Medulla oblongata (tissue), 1 donor: ENCODE data around the gene ZPR1.
"Not testable (repeated sequence)": the region's sequence is repeated elsewhere in the genome, so short reads cannot be mapped to it uniquely, and the experiment has no call there.

ENCODE experiments used
- DNase-seq: peaks from one replicate; pipeline ENCODE4 v3.0.0-alpha.2; 2015; ENCODE audit errors: extremely low spot score

ZPR1 gene

GRCh38 chr11:116823031-116823843, 35.4 kb upstream of the ZPR1 start, which contains the start of gene APOA4:
TSS of gene APOA4 (minus strand) at chr11:116823304. CDS start at chr11:116823191, 113 bp downstream.
- no peak for DNase-seq

- DNase-seq, result no peak
Observed at GRCh38 chr11:116822575-116822974, 34.8 kb upstream of the ZPR1 start.

GRCh38 chr11:116821050-116821918, 33.5 kb upstream of the ZPR1 start:
- DNase-seq, result no peak

GRCh38 chr11:116819049-116819448, 31.2 kb upstream of the ZPR1 start:
- no peak for DNase-seq

- no peak for DNase-seq
Observed at GRCh38 chr11:116814502-116814901, 26.7 kb upstream of the ZPR1 start.

GRCh38 chr11:116813781-116814471, 26.1 kb upstream of the ZPR1 start:
- DNase-seq, result no peak

GRCh38 chr11:116813170-116813569, 25.3 kb upstream of the ZPR1 start:
- DNase-seq, result no peak

GRCh38 chr11:116812109-116812508, 24.3 kb upstream of the ZPR1 start:
- DNase-seq, result no peak

- no peak for DNase-seq
Observed at GRCh38 chr11:116811194-116811593, 23.4 kb upstream of the ZPR1 start.

GRCh38 chr11:116808262-116809175, 20.7 kb upstream of the ZPR1 start:
- no peak for DNase-seq

- DNase-seq, result no peak
Observed at GRCh38 chr11:116807601-116808261, 19.9 kb upstream of the ZPR1 start.

GRCh38 chr11:116804001-116804400, 16.2 kb upstream of the ZPR1 start:
- no peak for DNase-seq

- not testable (repeated sequence) for DNase-seq
Observed at GRCh38 chr11:116801662-116802061, 13.8 kb upstream of the ZPR1 start.

- DNase-seq, result no peak
Observed at GRCh38 chr11:116800610-116801009, 12.8 kb upstream of the ZPR1 start.

- DNase-seq, result no peak
Observed at GRCh38 chr11:116798368-116798767, 10.5 kb upstream of the ZPR1 start.

- DNase-seq, result no peak
Observed at GRCh38 chr11:116797816-116798215, 10.0 kb upstream of the ZPR1 start.

- DNase-seq, result no peak
Observed at GRCh38 chr11:116796548-116796947, 8.7 kb upstream of the ZPR1 start.

- no peak for DNase-seq
Observed at GRCh38 chr11:116794851-116795250, 7.0 kb upstream of the ZPR1 start.

- no peak for DNase-seq
Observed at GRCh38 chr11:116793772-116794097, 5.9 kb upstream of the ZPR1 start.

GRCh38 chr11:116792869-116793771, 5.3 kb upstream of the ZPR1 start:
- DNase-seq, result no peak
